SK-N-SH (cell line): ENCODE measurements around the gene GALK2. TPM values are rescaled to one million over a fixed set of nuclear protein-coding genes. Genes with fewer than 3 reads are reported as not detected.

Source experiments
- CTCF ChIA-PET: fragments of 300-600, 350-600 bp; formaldehyde crosslinking; extraction: SDS; loops from one replicate; lab custom pipeline; 2021; lab: Yijun Ruan, JAX
- POLR2A ChIA-PET: fragments of 350-600 bp; sonication (Branson Sonifier 250); formaldehyde crosslinking; extraction: SDS; loops from one replicate; lab custom pipeline; 2020; ENCODE audit warnings: antibody characterized with exemption, inconsistent platforms; lab: Yijun Ruan, JAX
- DNase-seq: peaks from one replicate; pipeline ENCODE4 v3.0.0; 2012
- H2AFZ ChIP-seq: fragments of 200-600 bp; sonication (generic); 2 replicates; pipeline ENCODE4 v1.8.1; 2016; ENCODE audit warnings: antibody characterized with exemption, mild to moderate bottlenecking, low read depth
- H3F3A ChIP-seq: fragments of 200-600 bp; sonication (generic); replicated peaks from 2 replicates; pipeline ENCODE3; 2016; ENCODE audit warnings: antibody characterized with exemption, mild to moderate bottlenecking; ENCODE audit not compliant: insufficient read depth
- H3K27ac ChIP-seq, 2 experiments: fragments of 200-500 bp in 1 of 2; fragments of 200-600 bp in 1 of 2; sonication (Bioruptor generic) in 1 of 2; sonication (generic), shearing (Covaris generic) in 1 of 2; 2 replicates each; pipeline versions ENCODE4 v1.5.1 to v1.6.1; 2014 to 2016; ENCODE audit warnings: low read depth in 2 of 2, inconsistent platforms in 1 of 2, low read length in 1 of 2, mild to moderate bottlenecking in 1 of 2, mixed read lengths in 1 of 2
- H3K27me3 ChIP-seq: fragments of 200-600 bp; sonication (generic), shearing (Covaris generic); 2 replicates; pipeline ENCODE4 v1.6.1; 2016; ENCODE audit warnings: mixed run types; ENCODE audit not compliant: insufficient read depth
- H3K36me3 ChIP-seq, 2 experiments: fragments of 200-500 bp in 1 of 2; fragments of 200-600 bp in 1 of 2; sonication (Bioruptor generic) in 1 of 2; sonication (generic) in 1 of 2; replicated peaks in 1 of 2; 2 replicates each; pipeline versions ENCODE3 to v1.5.1; 2014 to 2016; ENCODE audit warnings: low read length in 1 of 2, mild to moderate bottlenecking in 1 of 2; ENCODE audit not compliant: insufficient read depth in 2 of 2, control insufficient read depth in 1 of 2
- H3K4me1 ChIP-seq, 2 experiments: fragments of 200-500 bp in 1 of 2; fragments of 200-600 bp in 1 of 2; sonication (Bioruptor generic) in 1 of 2; sonication (generic), shearing (Covaris generic) in 1 of 2; 2 replicates each; pipeline versions ENCODE4 v1.5.1 to v1.6.1; 2014 to 2016; ENCODE audit warnings: low read depth in 1 of 2, low read length in 1 of 2, mixed run types in 1 of 2; ENCODE audit not compliant: insufficient read depth in 2 of 2, control insufficient read depth in 1 of 2
- H3K4me2 ChIP-seq: fragments of 200-600 bp; sonication (generic), shearing (Covaris generic); 2 replicates; pipeline ENCODE4 v1.6.1; 2017; ENCODE audit warnings: mixed run types
- H3K4me3 ChIP-seq, 2 experiments: fragments of 200-500 bp in 1 of 2; fragments of 200-600 bp in 1 of 2; sonication (Bioruptor generic) in 1 of 2; sonication (generic), shearing (Covaris generic) in 1 of 2; 2 replicates each; pipeline versions ENCODE4 v1.5.1 to v1.8.1; 2014 to 2016; ENCODE audit warnings: low read depth in 2 of 2, inconsistent platforms in 1 of 2, low read length in 1 of 2, mild to moderate bottlenecking in 1 of 2, mixed read lengths in 1 of 2, moderate library complexity in 1 of 2
- H3K79me2 ChIP-seq: fragments of 200-600 bp; sonication (generic); 2 replicates; pipeline ENCODE4 v1.8.1; 2017; ENCODE audit warnings: mild to moderate bottlenecking; ENCODE audit not compliant: insufficient read depth
- H3K9ac ChIP-seq: fragments of 200-600 bp; sonication (generic); 2 replicates; pipeline ENCODE4 v1.6.1; 2017; ENCODE audit warnings: mixed run types
- H3K9me2 ChIP-seq: fragments of 200-600 bp; sonication (generic); 2 replicates; pipeline ENCODE4 v1.6.1; 2017; ENCODE audit warnings: mixed run types
- H3K9me3 ChIP-seq: fragments of 200-600 bp; sonication (generic); 2 replicates; pipeline ENCODE4 v1.6.1; 2017; ENCODE audit warnings: mixed run types, mild to moderate bottlenecking, moderate library complexity
- H4K20me1 ChIP-seq: fragments of 200-600 bp; sonication (generic); 2 replicates; pipeline ENCODE4 v1.6.1; 2017; ENCODE audit warnings: mild to moderate bottlenecking, mixed run types; ENCODE audit not compliant: insufficient read depth
- ELF1 ChIP-seq: IDR thresholded peaks from 2 replicates; pipeline ENCODE4 v1.4.0; 2012
- FOXJ3 ChIP-seq: sonication (generic); formaldehyde crosslinking; IDR thresholded peaks from 2 replicates; pipeline ENCODE4 v1.5.1; 2020; ENCODE audit warnings: mild to moderate bottlenecking, missing genetic modification reagents
- GABPA ChIP-seq: IDR thresholded peaks from 2 replicates; pipeline ENCODE4 v1.4.0; 2012; ENCODE audit warnings: low read depth, mild to moderate bottlenecking
- GATA2 ChIP-seq: sonication (generic); formaldehyde crosslinking; IDR thresholded peaks from 2 replicates; pipeline ENCODE4 v1.5.0; 2020; ENCODE audit warnings: mild to moderate bottlenecking, missing genetic modification reagents
- JUND ChIP-seq: IDR thresholded peaks from 2 replicates; pipeline ENCODE4 v1.4.0; 2012
- POLR2AphosphoS5 ChIP-seq: IDR thresholded peaks from 2 replicates; pipeline ENCODE4 v1.6.1; 2012; ENCODE audit warnings: low read depth, low read length
- RAD21 ChIP-seq: IDR thresholded peaks from 2 replicates; pipeline ENCODE4 v1.6.1; 2012; ENCODE audit warnings: mild to moderate bottlenecking, low read length
- RCOR1 ChIP-seq: fragments of 150-350 bp; IDR thresholded peaks from 2 replicates; pipeline ENCODE4 v1.6.1; 2017; ENCODE audit warnings: antibody characterized with exemption, low read length
- REST ChIP-seq: IDR thresholded peaks from 2 replicates; pipeline ENCODE4 v1.6.1; 2012; ENCODE audit warnings: mild to moderate bottlenecking, low read depth, low read length, moderate library complexity
- SMC3 ChIP-seq: IDR thresholded peaks from 2 replicates; pipeline ENCODE4 v1.6.1; 2012; ENCODE audit warnings: low read depth, low read length, improper control_type of control experiment
- TAF1 ChIP-seq: IDR thresholded peaks from 2 replicates; pipeline ENCODE4 v1.6.1; 2012; ENCODE audit warnings: low read depth, mild to moderate bottlenecking, low read length, moderate library complexity, borderline replicate concordance
- YY1 ChIP-seq: IDR thresholded peaks from 2 replicates; pipeline ENCODE4 v1.4.0; 2012; ENCODE audit warnings: low read depth, mild to moderate bottlenecking
- polyA plus RNA-seq, 3 experiments: library from polyadenylated mRNA; depleted of rRNA; stranded (reverse); fragments of >200 nt; gene quantifications; 2 replicates each; pipeline ENCODE4 v1.2.3, GENCODE V29; 2012
- TF ChIP-seq, protein P1 (sequence below): fragments of 150-350 bp; IDR thresholded peaks from 2 replicates; pipeline ENCODE4 v1.6.1; 2016; ENCODE audit warnings: mild to moderate bottlenecking, low read depth, low read length
- TF ChIP-seq, protein P2 (sequence below): fragments of 200-600 bp; sonication (generic); IDR thresholded peaks from 2 replicates; pipeline ENCODE4 v1.6.1; 2017; ENCODE audit warnings: antibody characterized with exemption, mild to moderate bottlenecking, moderate library complexity

The GALK2 gene
- polyA plus RNA-seq, 1 of the 3 experiments (the other 2 are of a cell fraction) = 19.0 TPM

DNA sequence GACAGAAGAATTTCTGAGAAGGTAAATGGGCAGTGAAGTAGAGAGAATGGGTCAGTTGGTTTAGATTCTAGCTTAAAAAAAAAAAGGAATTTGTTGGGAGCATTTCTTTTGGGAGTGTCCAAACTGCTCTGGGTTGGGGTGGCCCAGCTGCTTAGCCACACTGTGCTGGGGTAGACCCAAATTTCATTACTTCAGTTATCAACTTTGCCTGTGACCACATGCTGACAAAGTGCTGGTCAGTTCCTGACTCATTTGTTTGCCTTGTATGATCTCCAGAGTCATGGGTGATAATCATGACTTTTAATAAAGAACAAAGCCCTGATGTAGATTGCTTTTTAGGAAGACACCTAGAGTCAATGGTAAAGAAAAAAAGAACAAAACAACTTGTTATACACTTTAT lies 131.5 kb downstream of the GALK2 start:
- Histone ChIP-seq H3K9me3 (no peaks in the 10 kb centered on the region), H3K79me2 (0 out of 2 replicates have a peak, but pooled peaks cover 4% of the 10 kb centered on the region), H4K20me1 (no peaks in the 10 kb centered on the region), H3F3A (no peaks in the 10 kb centered on the region), H3K4me3 (no peak overlapping the region), H2AFZ (no peak overlapping the region), H3K4me1 (no peaks in the 10 kb centered on the region), H3K9ac (no peak overlapping the region), H3K4me2 (no peak overlapping the region), H3K27me3 (no peaks in the 10 kb centered on the region), H3K36me3 (peaks cover 12 to 16% of the 10 kb centered on the region in 2 experiments), H3K27ac (no peak overlapping the region), H3K9me2 (no peaks in the 10 kb centered on the region)
- ChIA-PET CTCF (interaction anchor here (0.6 kb wide), 1 partner anchor 702 kb away, joined by 3 read pairs; no protein-coding TSS in a partner anchor), POLR2A (no interaction called here)
- TF ChIP-seq GABPA (no peak), REST (no peak), YY1 (no peak), ELF1 (no peak), SMC3 (no peak), POLR2AphosphoS5 (no peak), TAF1 (no peak), JUND (no peak), RAD21 (no peak), GATA2 (CRISPR knock-in tag) (no peak), FOXJ3 (CRISPR knock-in tag) (no peak), RCOR1 (no peak)
- TF ChIP-seq, protein P1, sequence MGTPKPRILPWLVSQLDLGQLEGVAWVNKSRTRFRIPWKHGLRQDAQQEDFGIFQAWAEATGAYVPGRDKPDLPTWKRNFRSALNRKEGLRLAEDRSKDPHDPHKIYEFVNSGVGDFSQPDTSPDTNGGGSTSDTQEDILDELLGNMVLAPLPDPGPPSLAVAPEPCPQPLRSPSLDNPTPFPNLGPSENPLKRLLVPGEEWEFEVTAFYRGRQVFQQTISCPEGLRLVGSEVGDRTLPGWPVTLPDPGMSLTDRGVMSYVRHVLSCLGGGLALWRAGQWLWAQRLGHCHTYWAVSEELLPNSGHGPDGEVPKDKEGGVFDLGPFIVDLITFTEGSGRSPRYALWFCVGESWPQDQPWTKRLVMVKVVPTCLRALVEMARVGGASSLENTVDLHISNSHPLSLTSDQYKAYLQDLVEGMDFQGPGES = no peak
- TF ChIP-seq, protein P2, sequence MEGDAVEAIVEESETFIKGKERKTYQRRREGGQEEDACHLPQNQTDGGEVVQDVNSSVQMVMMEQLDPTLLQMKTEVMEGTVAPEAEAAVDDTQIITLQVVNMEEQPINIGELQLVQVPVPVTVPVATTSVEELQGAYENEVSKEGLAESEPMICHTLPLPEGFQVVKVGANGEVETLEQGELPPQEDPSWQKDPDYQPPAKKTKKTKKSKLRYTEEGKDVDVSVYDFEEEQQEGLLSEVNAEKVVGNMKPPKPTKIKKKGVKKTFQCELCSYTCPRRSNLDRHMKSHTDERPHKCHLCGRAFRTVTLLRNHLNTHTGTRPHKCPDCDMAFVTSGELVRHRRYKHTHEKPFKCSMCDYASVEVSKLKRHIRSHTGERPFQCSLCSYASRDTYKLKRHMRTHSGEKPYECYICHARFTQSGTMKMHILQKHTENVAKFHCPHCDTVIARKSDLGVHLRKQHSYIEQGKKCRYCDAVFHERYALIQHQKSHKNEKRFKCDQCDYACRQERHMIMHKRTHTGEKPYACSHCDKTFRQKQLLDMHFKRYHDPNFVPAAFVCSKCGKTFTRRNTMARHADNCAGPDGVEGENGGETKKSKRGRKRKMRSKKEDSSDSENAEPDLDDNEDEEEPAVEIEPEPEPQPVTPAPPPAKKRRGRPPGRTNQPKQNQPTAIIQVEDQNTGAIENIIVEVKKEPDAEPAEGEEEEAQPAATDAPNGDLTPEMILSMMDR = no peak
- DNase-seq = no peak
